Erythroblast (primary cell): ENCODE measurements around the gene BBS9.

Source experiments
- GATA1 ChIP-seq: IDR thresholded peaks from 2 replicates; pipeline ENCODE4 v1.6.1; 2011; ENCODE audit warnings: low read depth, mild to moderate bottlenecking, control low read depth, low read length, moderate library complexity
- POLR2A ChIP-seq: IDR thresholded peaks from 2 replicates; pipeline ENCODE4 v1.6.1; 2011; ENCODE audit warnings: mild to moderate bottlenecking, low read length

DNA sequence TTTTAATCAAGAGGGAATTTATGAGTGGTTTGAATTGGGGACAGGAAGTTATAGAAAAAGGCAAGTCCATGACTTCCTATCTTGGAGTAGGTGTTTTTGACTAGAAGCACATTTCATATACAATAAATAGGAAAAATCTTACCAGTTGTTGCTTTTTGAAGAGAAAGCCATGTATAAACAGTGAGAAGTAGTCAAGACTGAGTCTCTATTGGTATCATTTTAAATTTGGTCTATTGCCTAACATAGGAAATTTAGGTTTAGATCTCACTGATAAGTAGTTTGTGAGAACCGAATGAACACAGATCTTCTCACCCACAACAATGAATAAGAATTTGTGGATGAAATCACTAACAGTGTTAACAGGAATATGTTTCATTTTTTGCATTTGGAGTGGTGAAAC lies 387.2 kb downstream of the BBS9 start:
- TF ChIP-seq POLR2A (no peak), GATA1 (no peak)
